DOHH2 (cell line): ENCODE measurements around the gene GUCA2B.

ENCODE experiments used
- CTCF ChIP-seq: fragments of 200-600 bp; sonication (generic); IDR thresholded peaks from one replicate; pipeline ENCODE4 v1.5.1; 2014; ENCODE audit warnings: antibody characterized with exemption, mild to moderate bottlenecking, low read depth, low read length; ENCODE audit not compliant: poor library complexity, severe bottlenecking
- EZH2phosphoT487 ChIP-seq: fragments of 200-600 bp; sonication (generic); IDR thresholded peaks from 2 replicates; pipeline ENCODE4 v1.6.1; 2017; ENCODE audit warnings: borderline replicate concordance, mild to moderate bottlenecking, antibody characterized with exemption, low read length, moderate library complexity, mixed read lengths

GRCh38 chr1:42152907-42153600, at the start of gene GUCA2B:
- no peak for TF ChIP-seq CTCF
- no peak for TF ChIP-seq EZH2phosphoT487
